Brain microvascular endothelial cell (primary cell): Measurements from ENCODE around the gene NUDT4.

ENCODE experiments used
- DNase-seq: peaks from one replicate; pipeline ENCODE4 v3.0.0-alpha.2; 2020
- H3K27ac ChIP-seq: fragments of 250-450 bp; sonication (Bioruptor Pico); 2 replicates; pipeline ENCODE4 v1.5.1; 2020; ENCODE audit warnings: mild to moderate bottlenecking, moderate library complexity
- H3K27me3 ChIP-seq: fragments of 250-450 bp; sonication (Bioruptor Pico); replicated peaks from 2 replicates; pipeline ENCODE4 v1.5.1; 2020; ENCODE audit warnings: mild to moderate bottlenecking
- H3K36me3 ChIP-seq: fragments of 250-450 bp; sonication (Bioruptor Pico); replicated peaks from 2 replicates; pipeline ENCODE4 v1.5.1; 2020; ENCODE audit warnings: mild to moderate bottlenecking
- H3K4me3 ChIP-seq: 2 replicates; pipeline ENCODE4 v1.5.1; 2011; ENCODE audit warnings: low read depth, mild to moderate bottlenecking, control low read depth, low read length, moderate library complexity
- in situ Hi-C: cut with HindIII; loops from 2 replicates; pipeline ENCODE4 v1.10.0; 2017; ENCODE audit warnings: low sequenced_read_pairs, low pct_ligation_motif_present
- TF ChIP-seq, protein P1 (sequence below): IDR thresholded peaks from 2 replicates; pipeline ENCODE4 v1.5.1; 2011; ENCODE audit warnings: low read depth, mild to moderate bottlenecking, moderate library complexity, low read length, control low read depth, inconsistent platforms; ENCODE audit errors: missing control alignments

The NUDT4 gene

DNA sequence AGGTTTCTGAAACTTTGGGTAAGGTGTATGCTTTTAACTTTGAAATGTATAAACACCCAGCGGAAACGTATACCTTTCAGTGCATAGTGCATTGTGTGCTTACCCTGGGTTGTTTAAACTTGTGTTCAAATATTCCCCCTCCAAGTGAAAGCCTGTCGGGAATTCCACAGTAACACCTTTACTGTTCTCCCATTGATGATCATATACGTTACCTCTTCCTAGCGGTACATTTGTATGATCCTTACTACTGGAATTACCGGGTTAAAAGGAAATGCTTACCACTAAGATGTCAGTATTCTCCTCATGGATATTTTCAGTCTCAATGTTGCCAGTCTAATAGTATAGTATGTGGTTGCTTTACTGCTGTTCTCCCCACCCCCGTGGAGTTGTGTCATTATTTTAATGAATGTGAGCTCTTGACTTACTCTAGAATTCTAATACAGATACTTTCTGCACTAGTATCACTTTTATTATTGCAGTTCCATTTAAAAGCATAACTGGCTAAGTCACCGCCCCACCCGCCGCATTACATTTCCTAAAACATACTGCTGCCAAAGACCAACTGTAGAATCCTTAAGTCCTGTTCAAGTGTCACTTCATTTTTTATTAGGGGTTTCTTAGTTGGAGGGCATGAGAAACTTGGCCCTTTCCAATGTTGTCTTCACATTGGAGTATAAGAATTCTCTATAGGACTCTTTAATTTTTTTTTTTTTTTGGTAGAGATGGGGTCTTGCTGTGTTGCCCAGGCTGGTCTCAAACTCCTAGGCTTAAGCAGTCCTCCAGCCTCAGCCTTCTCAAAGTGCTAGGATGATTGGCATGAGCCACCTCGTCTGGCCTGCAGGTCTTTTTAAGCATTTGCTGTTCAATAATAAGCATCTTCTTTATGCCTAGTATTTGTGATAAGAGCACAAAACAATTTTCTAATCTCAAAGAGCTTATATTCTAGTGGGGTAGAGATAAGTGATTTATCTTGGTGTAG lies 24.9 kb downstream of the NUDT4 start:
- H3K27me3 ChIP-seq, result no peaks in the 10 kb centered on the region
- in situ Hi-C loops, result no loop called here
- H3K27ac ChIP-seq, result no peak overlapping the region
- TF ChIP-seq, protein P1, sequence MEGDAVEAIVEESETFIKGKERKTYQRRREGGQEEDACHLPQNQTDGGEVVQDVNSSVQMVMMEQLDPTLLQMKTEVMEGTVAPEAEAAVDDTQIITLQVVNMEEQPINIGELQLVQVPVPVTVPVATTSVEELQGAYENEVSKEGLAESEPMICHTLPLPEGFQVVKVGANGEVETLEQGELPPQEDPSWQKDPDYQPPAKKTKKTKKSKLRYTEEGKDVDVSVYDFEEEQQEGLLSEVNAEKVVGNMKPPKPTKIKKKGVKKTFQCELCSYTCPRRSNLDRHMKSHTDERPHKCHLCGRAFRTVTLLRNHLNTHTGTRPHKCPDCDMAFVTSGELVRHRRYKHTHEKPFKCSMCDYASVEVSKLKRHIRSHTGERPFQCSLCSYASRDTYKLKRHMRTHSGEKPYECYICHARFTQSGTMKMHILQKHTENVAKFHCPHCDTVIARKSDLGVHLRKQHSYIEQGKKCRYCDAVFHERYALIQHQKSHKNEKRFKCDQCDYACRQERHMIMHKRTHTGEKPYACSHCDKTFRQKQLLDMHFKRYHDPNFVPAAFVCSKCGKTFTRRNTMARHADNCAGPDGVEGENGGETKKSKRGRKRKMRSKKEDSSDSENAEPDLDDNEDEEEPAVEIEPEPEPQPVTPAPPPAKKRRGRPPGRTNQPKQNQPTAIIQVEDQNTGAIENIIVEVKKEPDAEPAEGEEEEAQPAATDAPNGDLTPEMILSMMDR, result no peak
- peaks cover 39% of the 10 kb centered on the region for H3K36me3 ChIP-seq
- no peak for DNase-seq
- no peak overlapping the region for H3K4me3 ChIP-seq

DNA sequence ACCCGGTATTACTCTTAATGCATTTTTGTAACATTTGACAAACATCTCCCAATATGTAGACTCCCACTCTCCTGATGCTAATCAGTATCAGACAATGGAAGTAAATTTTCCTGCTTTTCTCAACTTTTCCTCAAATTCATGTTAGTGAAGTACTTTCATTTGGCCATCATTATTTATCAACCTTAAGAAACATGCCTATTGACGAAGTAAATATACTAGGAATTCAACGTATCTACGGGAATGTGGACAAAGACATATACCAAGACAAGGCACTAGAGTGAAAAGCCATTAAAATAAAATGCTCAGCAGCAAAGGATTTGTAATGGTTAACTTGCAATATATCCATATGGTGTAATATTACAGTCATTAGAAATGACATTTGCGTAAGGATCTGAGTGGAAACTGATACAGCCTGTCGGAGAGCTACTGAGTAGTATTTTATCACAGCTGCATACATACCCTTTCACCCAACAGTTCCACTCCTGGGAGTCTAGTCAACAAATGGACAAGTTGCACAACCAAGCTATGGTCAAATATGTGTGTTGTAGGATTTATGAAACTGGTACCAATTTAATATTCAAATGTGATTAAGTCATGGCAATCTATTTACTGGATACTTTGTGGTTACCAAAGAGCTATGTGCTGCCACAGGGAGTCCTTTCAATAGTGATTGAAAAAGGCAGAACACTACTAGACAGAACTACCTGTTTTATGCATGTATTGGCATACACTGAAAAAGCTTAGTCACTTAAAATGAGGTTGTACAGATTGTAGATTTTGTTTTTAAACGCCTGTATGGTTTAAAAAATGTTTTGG lies 26.5 kb downstream of the NUDT4 start:
- Histone ChIP-seq H3K27me3 (no peaks in the 10 kb centered on the region), H3K27ac (no peak overlapping the region), H3K36me3 (peaks cover 28% of the 10 kb centered on the region), H3K4me3 (no peak overlapping the region)
- TF ChIP-seq, protein P1, result no peak
- no peak for DNase-seq
- in situ Hi-C loops, result no loop called here

DNA sequence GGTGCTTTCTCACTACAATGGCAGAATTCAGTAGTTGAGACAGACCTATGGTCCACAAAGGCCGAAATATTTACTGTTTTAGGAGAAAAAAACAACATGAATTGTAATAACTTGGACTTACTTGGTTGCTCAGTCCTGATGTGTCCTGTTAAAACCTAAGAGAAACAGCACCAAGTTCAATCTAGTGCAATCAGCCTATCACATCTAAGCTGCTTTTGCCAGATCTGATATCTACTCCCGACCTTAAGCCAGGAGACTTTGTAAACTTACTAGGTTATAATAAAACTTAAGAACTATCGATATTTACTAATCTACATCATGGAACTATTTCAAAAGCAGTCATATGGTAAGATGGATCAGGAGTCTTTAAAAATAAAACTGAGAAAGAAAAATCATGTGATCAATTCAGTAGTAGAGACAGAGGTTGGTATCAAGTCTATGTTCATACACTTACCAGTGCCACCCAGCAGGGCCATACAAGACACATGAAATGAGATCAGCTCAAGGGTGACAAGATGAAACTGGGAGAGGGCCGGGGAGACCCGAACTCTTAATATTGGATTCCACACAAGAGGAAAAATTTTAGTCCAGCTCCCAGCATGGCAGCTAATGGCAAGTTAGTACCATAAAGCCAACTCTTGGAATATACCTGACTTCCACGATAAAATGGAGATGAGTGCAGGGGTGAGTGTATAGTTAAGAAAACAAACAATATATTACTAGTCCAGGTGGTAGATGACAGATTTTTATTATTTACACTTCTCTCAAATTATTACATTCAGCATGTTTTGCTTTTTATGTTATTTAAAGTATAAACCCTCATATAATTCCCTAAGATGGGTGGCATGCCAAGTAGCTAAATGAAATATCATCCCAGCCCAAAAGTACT lies 27.5 kb downstream of the NUDT4 start:
- Histone ChIP-seq H3K4me3 (no peak overlapping the region), H3K27me3 (no peaks in the 10 kb centered on the region), H3K36me3 (peaks cover 28% of the 10 kb centered on the region), H3K27ac (no peak overlapping the region)
- TF ChIP-seq, protein P1, result no peak
- no peak for DNase-seq
- in situ Hi-C loops, result no loop called here

DNA sequence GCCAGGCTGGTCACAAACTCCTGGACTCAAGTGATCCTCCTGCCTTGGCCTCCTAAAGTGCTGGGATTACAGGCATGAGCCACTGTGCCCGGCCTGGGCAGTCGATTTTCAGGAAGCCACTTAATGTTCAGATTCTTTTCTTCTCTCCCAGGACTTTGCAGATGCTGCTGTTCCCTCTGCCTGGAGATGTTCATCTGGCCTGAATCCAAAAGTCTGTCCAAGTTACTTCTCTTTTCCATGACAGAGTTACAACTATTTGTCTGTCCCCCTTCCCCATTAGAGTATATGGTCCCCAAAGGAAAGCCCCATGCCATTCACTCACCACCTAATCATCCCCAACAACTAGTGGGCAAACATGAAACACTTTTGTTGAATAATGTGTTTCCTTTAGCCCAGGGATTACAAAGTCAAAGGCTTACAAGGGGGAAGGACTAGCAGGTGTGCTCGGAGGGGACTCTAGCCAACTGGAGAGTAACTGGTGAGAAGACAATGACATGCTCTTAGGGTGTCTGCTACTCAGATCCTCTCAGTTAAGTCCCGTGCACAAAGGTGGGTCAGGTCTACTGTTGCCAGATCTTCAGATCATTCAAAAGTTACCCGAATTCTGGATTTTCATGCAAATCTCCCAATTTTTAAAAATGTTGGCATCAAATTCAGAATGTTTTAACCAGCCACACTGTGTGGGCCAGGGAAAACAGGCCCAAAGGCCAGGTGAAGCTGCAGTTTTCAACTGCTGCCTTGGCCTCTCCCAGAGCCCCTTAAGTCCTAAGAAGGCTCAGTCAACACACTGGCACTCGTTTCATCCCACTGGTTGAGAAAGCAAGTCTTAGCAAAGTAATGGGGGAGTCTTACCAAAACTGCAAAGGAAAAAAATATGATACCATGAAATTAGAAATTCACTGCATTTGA lies 29.6 kb downstream of the NUDT4 start:
- in situ Hi-C loops, result no loop called here
- Histone ChIP-seq H3K27ac (no peak overlapping the region), H3K4me3 (no peak overlapping the region), H3K36me3 (peaks cover 29% of the 10 kb centered on the region), H3K27me3 (no peaks in the 10 kb centered on the region)
- no peak for DNase-seq
- TF ChIP-seq, protein P1, result no peak

DNA sequence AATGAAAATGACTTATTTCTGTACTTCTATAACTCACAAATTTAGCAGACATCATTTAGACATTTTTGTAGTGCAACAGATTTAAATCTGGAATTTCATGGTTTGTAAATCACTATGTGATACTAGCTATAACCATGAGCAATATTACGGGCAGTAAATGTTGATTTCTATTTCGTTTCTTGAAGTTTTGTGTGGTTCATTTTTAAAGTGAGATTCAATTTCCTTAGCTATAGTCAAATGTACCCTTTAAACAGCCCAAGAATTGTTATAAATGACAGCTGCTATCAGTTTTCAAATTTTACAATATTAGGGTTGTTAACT lies 30.2 kb downstream of the NUDT4 start:
- DNase-seq, result no peak
- H3K27me3 ChIP-seq, result no peaks in the 10 kb centered on the region
- in situ Hi-C loops, result no loop called here
- H3K27ac ChIP-seq, result no peak overlapping the region
- TF ChIP-seq, protein P1, result no peak
- H3K36me3 ChIP-seq, result peaks cover 26% of the 10 kb centered on the region
- H3K4me3 ChIP-seq, result no peak overlapping the region
